HT1080 (cell line): Measurements from ENCODE around the gene SF3B5. TPM values are rescaled to one million over a fixed set of nuclear protein-coding genes. Genes with fewer than 3 reads are reported as not detected.
"Not testable (repeated sequence)": the region's sequence is repeated elsewhere in the genome, so short reads cannot be mapped to it uniquely, and the experiment has no call there.

ENCODE experiments used
- DNase-seq: peaks from one replicate; pipeline ENCODE4 v3.0.0-alpha.2; 2015; ENCODE audit warnings: low read depth
- polyA plus RNA-seq, 2 experiments: library from polyadenylated mRNA; depleted of rRNA; stranded (reverse); fragments of >200 nt; gene quantifications; 2 replicates each; pipeline ENCODE4 v1.2.3, GENCODE V29; 2015
- total RNA-seq: library from RNA; depleted of rRNA; stranded (reverse); fragments of >200 nt; shearing (Covaris generic); gene quantifications from 2 replicates; pipeline ENCODE4 v1.2.3, GENCODE V29; 2014; rRNA removed

The SF3B5 gene
- 168 and 227 TPM in 2 replicates for total RNA-seq
- 163 and 190 TPM in 2 replicates for polyA plus RNA-seq (2015; cell fraction: cytosol; rRNA removed)
- polyA plus RNA-seq (2015; cell fraction: nucleus; rRNA removed) = 82.3 and 84.7 TPM in 2 replicates

GRCh38 chr6:144095134-144096002 lies at the start of gene SF3B5:
Gene SF3B5 (minus strand): TSS chr6:144095573. CDS start chr6:144095497, 76 bp downstream.
- DNase-seq = peak; percentile 99

- DNase-seq = no peak
Measured at GRCh38 chr6:144144996-144145395, 49.6 kb upstream of the SF3B5 start.

GRCh38 chr6:144143878-144144277 lies 48.5 kb upstream of the SF3B5 start:
- DNase-seq = no peak

- no peak for DNase-seq
Measured at GRCh38 chr6:144143106-144143505, 47.7 kb upstream of the SF3B5 start.

- DNase-seq = no peak
Measured at GRCh38 chr6:144141470-144141869, 46.1 kb upstream of the SF3B5 start.

GRCh38 chr6:144140867-144141266 lies 45.5 kb upstream of the SF3B5 start:
- no peak for DNase-seq

- no peak for DNase-seq
Measured at GRCh38 chr6:144139817-144140216, 44.4 kb upstream of the SF3B5 start.

GRCh38 chr6:144138542-144138941 lies 43.2 kb upstream of the SF3B5 start:
- DNase-seq = no peak

- no peak for DNase-seq
Measured at GRCh38 chr6:144134737-144135136, 39.4 kb upstream of the SF3B5 start.

GRCh38 chr6:144134176-144134575 lies 38.8 kb upstream of the SF3B5 start:
- no peak for DNase-seq

GRCh38 chr6:144133225-144133821 lies 38.0 kb upstream of the SF3B5 start:
- no peak for DNase-seq

GRCh38 chr6:144132167-144132690 lies 36.9 kb upstream of the SF3B5 start:
- not testable (repeated sequence) for DNase-seq

GRCh38 chr6:144131248-144131709 lies 35.9 kb upstream of the SF3B5 start:
- peak; percentile 71 for DNase-seq

- DNase-seq = no peak
Measured at GRCh38 chr6:144129469-144129868, 34.1 kb upstream of the SF3B5 start.

- no peak for DNase-seq
Measured at GRCh38 chr6:144127097-144127496, 31.7 kb upstream of the SF3B5 start.

GRCh38 chr6:144123836-144124235 lies 28.5 kb upstream of the SF3B5 start:
- no peak for DNase-seq

GRCh38 chr6:144123421-144123820 lies 28.0 kb upstream of the SF3B5 start:
- DNase-seq = no peak

GRCh38 chr6:144122861-144123260 lies 27.5 kb upstream of the SF3B5 start:
- DNase-seq = no peak

- DNase-seq = no peak
Measured at GRCh38 chr6:144119376-144119775, 24.0 kb upstream of the SF3B5 start.

GRCh38 chr6:144115219-144115618 lies 19.8 kb upstream of the SF3B5 start:
- DNase-seq = no peak

GRCh38 chr6:144113366-144113765 lies 18.0 kb upstream of the SF3B5 start:
- no peak for DNase-seq

GRCh38 chr6:144110210-144110609 lies 14.8 kb upstream of the SF3B5 start:
- no peak for DNase-seq
